HCT116 (cell line): Measurements from ENCODE around the gene TFF3. TPM values are rescaled to one million over a fixed set of nuclear protein-coding genes. Genes with fewer than 3 reads are reported as not detected.

Experiments used
- ATAC-seq: fragments of 200-7000 bp; cut with Tn5 transposase; 2 replicates; pipeline ENCODE4 v1.9.1; 2020; ENCODE audit warnings: mild to moderate bottlenecking, moderate library complexity
- BruUV-seq: library from RNA; stranded (reverse); fragments of 400-500 nt; replicated peaks from 2 replicates; lab custom pipeline; 2021; lab: Mats Ljungman, UMichigan
- CTCF ChIA-PET: fragments of 300-600 bp; sonication (Branson Sonifier 250); formaldehyde crosslinking; loops from one replicate; lab custom pipeline; 2021; ENCODE audit warnings: antibody characterized with exemption; lab: Charles Lee
- POLR2A ChIA-PET: fragments of 300-600, 350-600 bp; sonication (Branson Sonifier 250); formaldehyde crosslinking; loops from one replicate; lab custom pipeline; 2021; ENCODE audit warnings: antibody characterized with exemption; lab: Charles Lee
- RAD21 ChIA-PET, 2 experiments: fragments of 300-600 bp; sonication (Branson Sonifier 250); formaldehyde crosslinking; loops; one replicate each; lab custom pipeline; 2023; ENCODE audit warnings: low total read pairs in 2 of 2; ENCODE audit not compliant: uncharacterized antibody in 2 of 2, unreplicated experiment in 2 of 2, low non-redundant PET in 1 of 2; lab: Charles Lee
- DNase-seq: peaks from one replicate; pipeline ENCODE4 v3.0.0-alpha.2; 2010; ENCODE audit warnings: low read depth, low spot score
- H2AFZ ChIP-seq: fragments of 200-600 bp; shearing (Covaris generic), sonication (generic); 2 replicates; pipeline ENCODE4 v1.6.1; 2017; ENCODE audit warnings: low read depth, mixed run types, mixed read lengths, antibody characterized with exemption, low read length; ENCODE audit not compliant: poor library complexity, severe bottlenecking
- H3K27ac ChIP-seq: 2 replicates; pipeline ENCODE4 v1.5.1; 2012; ENCODE audit warnings: low read depth, low read length
- H3K27me3 ChIP-seq: fragments of 200-600 bp; sonication (generic); 2 replicates; pipeline ENCODE4 v1.6.1; 2016; ENCODE audit warnings: mixed run types, low read length, mixed read lengths; ENCODE audit not compliant: insufficient read depth
- H3K36me3 ChIP-seq, 2 experiments: fragments of 200-500 bp in 1 of 2; fragments of 200-600 bp in 1 of 2; sonication (Bioruptor generic) in 1 of 2; sonication (generic) in 1 of 2; 2 replicates each; pipeline versions ENCODE4 v1.5.1 to v1.6.1; 2014 to 2016; ENCODE audit warnings: low read length in 2 of 2, inconsistent platforms in 1 of 2, mixed read lengths in 1 of 2, mixed run types in 1 of 2; ENCODE audit not compliant: insufficient read depth in 2 of 2, control insufficient read depth in 1 of 2
- H3K4me1 ChIP-seq, 2 experiments: fragments of 200-600 bp in 1 of 2; sonication (generic) in 1 of 2; 2 replicates each; pipeline versions ENCODE4 v1.5.1 to v1.6.1; 2012 to 2017; ENCODE audit warnings: low read length in 2 of 2, inconsistent platforms in 1 of 2, mild to moderate bottlenecking in 1 of 2, mixed read lengths in 1 of 2, mixed run types in 1 of 2, moderate library complexity in 1 of 2; ENCODE audit not compliant: insufficient read depth in 2 of 2, control insufficient read depth in 1 of 2
- H3K4me2 ChIP-seq: fragments of 200-600 bp; sonication (generic); 2 replicates; pipeline ENCODE4 v1.6.1; 2017; ENCODE audit warnings: mixed run types, low read length, mixed read lengths
- H3K4me3 ChIP-seq, 2 experiments: fragments of 200-600 bp in 1 of 2; sonication (generic) in 1 of 2; replicated peaks in 1 of 2; 2 replicates each; pipeline ENCODE4 v1.5.1; 2011 to 2016; ENCODE audit warnings: low read length in 2 of 2, control low read depth in 1 of 2, low read depth in 1 of 2, mild to moderate bottlenecking in 1 of 2, mixed read lengths in 1 of 2, mixed run types in 1 of 2
- H3K79me2 ChIP-seq: fragments of 200-600 bp; sonication (generic); 2 replicates; pipeline ENCODE4 v1.6.1; 2017; ENCODE audit warnings: mild to moderate bottlenecking, mixed run types, low read length, moderate library complexity, mixed read lengths; ENCODE audit not compliant: insufficient read depth
- H3K9ac ChIP-seq: fragments of 200-600 bp; sonication (generic); 2 replicates; pipeline ENCODE4 v1.6.1; 2016; ENCODE audit warnings: low read length, mixed read lengths
- H3K9me2 ChIP-seq: fragments of 200-600 bp; sonication (generic), shearing (Covaris generic); 2 replicates; pipeline ENCODE4 v1.6.1; 2017; ENCODE audit warnings: mixed run types, mild to moderate bottlenecking, moderate library complexity; ENCODE audit not compliant: insufficient read depth
- H3K9me3 ChIP-seq, 2 experiments: fragments of 200-500 bp in 1 of 2; fragments of 200-600 bp in 1 of 2; sonication (Bioruptor generic) in 1 of 2; sonication (generic) in 1 of 2; 2 replicates each; pipeline ENCODE4 v1.6.1; 2014 to 2017; ENCODE audit warnings: low read length in 2 of 2, mixed read lengths in 2 of 2, inconsistent platforms in 1 of 2, low read depth in 1 of 2, mild to moderate bottlenecking in 1 of 2, mixed run types in 1 of 2, moderate library complexity in 1 of 2; ENCODE audit not compliant: control insufficient read depth in 1 of 2, insufficient read depth in 1 of 2
- H4K20me1 ChIP-seq: fragments of 200-600 bp; sonication (generic), shearing (Covaris generic); 2 replicates; pipeline ENCODE4 v1.6.1; 2017; ENCODE audit warnings: mixed run types, mild to moderate bottlenecking, moderate library complexity; ENCODE audit not compliant: insufficient read depth
- CBX3 ChIP-seq: IDR thresholded peaks from 2 replicates; pipeline ENCODE4 v1.6.1; 2012; ENCODE audit warnings: low read depth
- EZH2 ChIP-seq: fragments of 200-600 bp; sonication (generic); IDR thresholded peaks from 2 replicates; pipeline ENCODE4 v1.6.1; 2017; ENCODE audit warnings: antibody characterized with exemption, mixed run types
- EZH2phosphoT487 ChIP-seq: fragments of 200-600 bp; IDR thresholded peaks from 2 replicates; pipeline ENCODE4 v1.6.1; 2018; ENCODE audit warnings: antibody characterized with exemption, borderline replicate concordance
- JUND ChIP-seq: IDR thresholded peaks from 2 replicates; pipeline ENCODE4 v1.6.1; 2012
- POLR2A ChIP-seq: IDR thresholded peaks from 2 replicates; pipeline ENCODE4 v1.7.0; 2011; ENCODE audit warnings: borderline replicate concordance; ENCODE audit not compliant: insufficient read depth, insufficient read length; ENCODE audit errors: extremely low read depth
- POLR2AphosphoS5 ChIP-seq: IDR thresholded peaks from 2 replicates; pipeline ENCODE4 v1.6.1; 2011; ENCODE audit warnings: mild to moderate bottlenecking, low read depth, low read length, moderate library complexity
- RAD21 ChIP-seq: IDR thresholded peaks from 2 replicates; pipeline ENCODE4 v1.6.1; 2012; ENCODE audit warnings: low read depth, mild to moderate bottlenecking
- SIN3A ChIP-seq: IDR thresholded peaks from 2 replicates; pipeline ENCODE4 v1.6.1; 2012; ENCODE audit warnings: low read depth
- SP1 ChIP-seq: IDR thresholded peaks from 2 replicates; pipeline ENCODE4 v1.6.1; 2012; ENCODE audit warnings: low read depth
- SRF ChIP-seq: IDR thresholded peaks from 2 replicates; pipeline ENCODE4 v1.6.1; 2012; ENCODE audit warnings: low read depth
- YY1 ChIP-seq: IDR thresholded peaks from 2 replicates; pipeline ENCODE4 v1.6.1; 2011; ENCODE audit warnings: low read length, low read depth, moderate library complexity, mild to moderate bottlenecking; ENCODE audit not compliant: insufficient replicate concordance; ENCODE audit errors: extremely low read depth
- ZFX ChIP-seq: fragments of 450-650 bp; IDR thresholded peaks from 2 replicates; pipeline ENCODE4 v1.6.1; 2017
- ZNF274 ChIP-seq: fragments of 200-500 bp; sonication (Bioruptor generic); IDR thresholded peaks from 2 replicates; pipeline ENCODE4 v1.6.1; 2014; ENCODE audit warnings: mild to moderate bottlenecking, low read depth, low read length, inconsistent platforms
- intact Hi-C: fragments of 100-400 bp; cut with micrococcal nuclease; formaldehyde crosslinking; loops from 2 replicates; pipeline ENCODE4 v1.10.0; 2022
- total RNA-seq: library from RNA; stranded (reverse); gene quantifications from one replicate; pipeline ENCODE4 v1.2.1, GENCODE V29; 2021; ENCODE audit not compliant: unreplicated experiment
- TF ChIP-seq, protein P1 (sequence below): IDR thresholded peaks from 2 replicates; pipeline ENCODE4 v1.6.1; 2012; ENCODE audit warnings: low read depth
- TF ChIP-seq, protein P2 (sequence below): IDR thresholded peaks from 2 replicates; pipeline ENCODE4 v1.6.1; 2012

TFF3 gene
- total RNA-seq, 1 experiment from 2014 or later, result 0.22 TPM

DNA sequence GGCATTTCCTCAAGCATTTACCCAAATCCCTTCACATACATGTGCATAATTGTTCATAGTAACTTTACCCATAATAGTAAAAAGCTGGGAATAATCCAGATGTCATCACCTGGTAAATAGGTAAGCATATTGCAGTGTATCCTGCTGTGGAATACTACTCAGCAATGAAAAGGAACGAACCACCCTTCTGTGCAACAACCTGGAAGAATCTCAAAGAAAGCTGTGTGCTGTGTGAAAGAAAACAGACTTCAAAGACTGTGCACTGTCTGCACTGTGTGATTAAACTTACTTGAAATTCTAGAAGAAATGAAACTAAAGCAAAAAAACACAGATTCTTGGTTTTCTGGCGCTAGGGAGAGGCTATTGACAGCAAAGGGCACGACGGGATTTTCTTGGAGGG, 22.1 kb upstream of the TFF3 start:
- ChIA-PET CTCF (interaction anchor here (0.9 to 1.8 kb wide), 4 partner anchors 27 to 192 kb away, joined by 3 to 8 read pairs (median 5); no protein-coding TSS in a partner anchor), POLR2A (no interaction called here), RAD21 (interaction anchor here in 1 of 2 experiments (0.6 kb wide), 1 partner anchor 63 kb away, joined by 3 read pairs; no protein-coding TSS in a partner anchor)
- no peaks in the 10 kb centered on the region for H3K9me3 ChIP-seq
- no peaks in the 10 kb centered on the region for H3K9me2 ChIP-seq
- BruUV-seq, result no TSS peak
- no peak overlapping the region for H2AFZ ChIP-seq
- ATAC-seq (no peak), DNase-seq (no peak)
- H3K4me3 ChIP-seq, result no peak overlapping the region
- TF ChIP-seq JUND, result no peak
- TF ChIP-seq, protein P1, sequence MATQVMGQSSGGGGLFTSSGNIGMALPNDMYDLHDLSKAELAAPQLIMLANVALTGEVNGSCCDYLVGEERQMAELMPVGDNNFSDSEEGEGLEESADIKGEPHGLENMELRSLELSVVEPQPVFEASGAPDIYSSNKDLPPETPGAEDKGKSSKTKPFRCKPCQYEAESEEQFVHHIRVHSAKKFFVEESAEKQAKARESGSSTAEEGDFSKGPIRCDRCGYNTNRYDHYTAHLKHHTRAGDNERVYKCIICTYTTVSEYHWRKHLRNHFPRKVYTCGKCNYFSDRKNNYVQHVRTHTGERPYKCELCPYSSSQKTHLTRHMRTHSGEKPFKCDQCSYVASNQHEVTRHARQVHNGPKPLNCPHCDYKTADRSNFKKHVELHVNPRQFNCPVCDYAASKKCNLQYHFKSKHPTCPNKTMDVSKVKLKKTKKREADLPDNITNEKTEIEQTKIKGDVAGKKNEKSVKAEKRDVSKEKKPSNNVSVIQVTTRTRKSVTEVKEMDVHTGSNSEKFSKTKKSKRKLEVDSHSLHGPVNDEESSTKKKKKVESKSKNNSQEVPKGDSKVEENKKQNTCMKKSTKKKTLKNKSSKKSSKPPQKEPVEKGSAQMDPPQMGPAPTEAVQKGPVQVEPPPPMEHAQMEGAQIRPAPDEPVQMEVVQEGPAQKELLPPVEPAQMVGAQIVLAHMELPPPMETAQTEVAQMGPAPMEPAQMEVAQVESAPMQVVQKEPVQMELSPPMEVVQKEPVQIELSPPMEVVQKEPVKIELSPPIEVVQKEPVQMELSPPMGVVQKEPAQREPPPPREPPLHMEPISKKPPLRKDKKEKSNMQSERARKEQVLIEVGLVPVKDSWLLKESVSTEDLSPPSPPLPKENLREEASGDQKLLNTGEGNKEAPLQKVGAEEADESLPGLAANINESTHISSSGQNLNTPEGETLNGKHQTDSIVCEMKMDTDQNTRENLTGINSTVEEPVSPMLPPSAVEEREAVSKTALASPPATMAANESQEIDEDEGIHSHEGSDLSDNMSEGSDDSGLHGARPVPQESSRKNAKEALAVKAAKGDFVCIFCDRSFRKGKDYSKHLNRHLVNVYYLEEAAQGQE, result no peak
- no peak for TF ChIP-seq EZH2phosphoT487
- TF ChIP-seq, protein P2, sequence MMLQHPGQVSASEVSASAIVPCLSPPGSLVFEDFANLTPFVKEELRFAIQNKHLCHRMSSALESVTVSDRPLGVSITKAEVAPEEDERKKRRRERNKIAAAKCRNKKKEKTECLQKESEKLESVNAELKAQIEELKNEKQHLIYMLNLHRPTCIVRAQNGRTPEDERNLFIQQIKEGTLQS, result no peak
- TF ChIP-seq POLR2AphosphoS5, result no peak
- no peak for TF ChIP-seq RAD21
- TF ChIP-seq SIN3A, result no peak
- no peak for TF ChIP-seq YY1
- TF ChIP-seq POLR2A, result no peak
- no peak for TF ChIP-seq ZFX
- no peak for TF ChIP-seq CBX3
- no peak for TF ChIP-seq EZH2
- TF ChIP-seq ZNF274, result no peak
- no peak for TF ChIP-seq SRF
- no peak for TF ChIP-seq SP1
- intact Hi-C loops, result loop anchor here (10.0 kb wide), 1 partner anchor 118 kb away; no protein-coding TSS in a partner anchor
- peak overlapping the region; percentile 11; the same call in 1 of the 2 replicates for H3K4me2 ChIP-seq
- H3K36me3 ChIP-seq, result no peaks in the 10 kb centered on the region
- no peaks in the 10 kb centered on the region for H3K79me2 ChIP-seq
- no peak overlapping the region for H3K27ac ChIP-seq
- no peaks in the 10 kb centered on the region for H4K20me1 ChIP-seq
- H3K9ac ChIP-seq, result no peak overlapping the region
- H3K27me3 ChIP-seq, result no peaks in the 10 kb centered on the region
- peaks cover 0 to 10% of the 10 kb centered on the region in 2 experiments; a peak in 3 of 4 replicates for H3K4me1 ChIP-seq
